ENCODE measurements around the gene GCNA.
"Not testable (repeated sequence)": the region's sequence is repeated elsewhere in the genome, so short reads cannot be mapped to it uniquely, and the experiment has no call there.

The GCNA gene

GRCh38 chrX:71638409-71638808 lies 60.2 kb downstream of the GCNA start:
- DNase-seq (ENCODE audit: low read depth), result no peak

GRCh38 chrX:71640002-71640401 lies 61.8 kb downstream of the GCNA start:
- no peak for DNase-seq (ENCODE audit: low read depth)

- not testable (repeated sequence) for DNase-seq (ENCODE audit: low read depth)
Observed at GRCh38 chrX:71644406-71644805, 66.2 kb downstream of the GCNA start.

GRCh38 chrX:71650333-71650969 lies 72.2 kb downstream of the GCNA start:
- DNase-seq (ENCODE audit: low read depth), result no peak

GRCh38 chrX:71652405-71652804 lies 74.2 kb downstream of the GCNA start:
- peak; percentile 24 for DNase-seq (ENCODE audit: low read depth)

- DNase-seq (ENCODE audit: low read depth), result no peak
Observed at GRCh38 chrX:71653344-71653743, 75.1 kb downstream of the GCNA start.

- no peak for DNase-seq (ENCODE audit: low read depth)
Observed at GRCh38 chrX:71657267-71657666, 79.0 kb downstream of the GCNA start.

GRCh38 chrX:71659342-71659741 lies 81.1 kb downstream of the GCNA start:
- no peak for DNase-seq (ENCODE audit: low read depth)

- DNase-seq (ENCODE audit: low read depth), result no peak
Observed at GRCh38 chrX:71659959-71660358, 81.7 kb downstream of the GCNA start.

GRCh38 chrX:71660562-71661416 lies 82.6 kb downstream of the GCNA start:
- no peak for DNase-seq (ENCODE audit: low read depth)

- no peak for DNase-seq (ENCODE audit: low read depth)
Observed at GRCh38 chrX:71661919-71662318, 83.7 kb downstream of the GCNA start.

GRCh38 chrX:71662654-71663053 lies 84.4 kb downstream of the GCNA start:
- DNase-seq (ENCODE audit: low read depth), result not testable (repeated sequence)
